HTR-8/SVneo (cell line): Measurements from ENCODE around the gene MAP3K2.

Experiments used
- DNase-seq: peaks from one replicate; pipeline ENCODE4 v3.0.0; 2011; ENCODE audit warnings: low spot score, mixed read lengths; ENCODE audit not compliant: insufficient read length
- FAIRE-seq: peaks from 2 replicates; lab custom pipeline; 2011; peaks lifted over from hg19 to GRCh38; lab: Jason Lieb, UNC

The MAP3K2 gene

DNA sequence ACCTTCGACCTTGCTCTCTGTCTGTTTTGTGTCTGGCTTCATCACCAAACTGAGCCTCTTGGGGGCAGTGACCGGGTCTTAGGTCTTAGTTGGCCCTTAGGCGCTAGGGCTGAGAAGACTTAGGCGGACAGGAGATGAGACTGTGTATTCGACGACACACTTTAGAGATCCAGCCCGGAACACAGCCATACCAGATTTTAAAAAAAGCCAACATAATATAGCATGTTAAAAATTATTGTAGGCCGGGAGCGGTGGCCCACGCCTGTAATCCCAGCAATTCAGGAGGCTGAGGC lies 21.0 kb upstream of the MAP3K2 start:
- no peak for FAIRE-seq

DNA sequence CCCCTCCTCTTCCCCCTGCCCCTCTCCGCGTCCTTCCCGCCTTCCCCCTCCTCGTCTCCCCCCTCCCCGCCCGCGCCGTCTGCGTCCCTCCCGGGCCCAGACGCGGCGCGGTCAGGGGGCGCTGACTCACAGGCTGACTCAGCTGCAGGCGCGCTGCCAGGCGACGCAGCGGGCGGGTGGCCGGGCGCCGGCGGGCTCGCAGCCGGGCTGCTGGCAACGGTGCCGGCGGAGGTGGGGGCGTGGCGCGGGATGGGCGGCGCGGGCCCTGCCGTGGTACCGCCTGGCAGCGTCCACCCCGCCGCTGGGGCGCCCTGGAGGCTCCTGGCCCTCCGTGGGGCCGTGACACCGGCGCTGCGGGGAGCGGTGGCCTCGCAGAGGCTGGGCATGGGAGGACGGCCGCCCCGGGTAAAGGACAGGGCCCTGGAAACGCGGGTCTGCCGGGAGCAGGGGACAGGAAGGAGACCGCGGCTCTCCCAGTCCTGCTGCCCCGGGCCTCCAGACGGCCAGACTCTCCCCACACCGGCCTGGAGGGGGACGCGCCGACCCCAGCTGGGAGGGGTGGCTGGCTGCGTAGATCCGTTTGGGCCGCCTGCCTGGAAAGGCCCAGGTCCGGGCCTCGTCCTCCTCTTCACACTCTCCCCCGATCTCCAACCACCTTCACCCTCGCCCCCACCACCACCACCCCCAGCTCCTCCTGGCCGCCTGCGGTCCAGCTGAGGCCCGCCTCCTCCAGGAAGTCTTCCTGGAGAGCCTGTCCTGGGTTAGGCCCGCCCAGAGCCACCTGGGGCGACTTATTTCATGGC lies 20.4 kb upstream of the MAP3K2 start:
- peak; percentile 90 for DNase-seq
- FAIRE-seq = peak; percentile 98

More for the DNA sequence above, 21.0 kb upstream of the MAP3K2 start:
- DNase-seq = no peak

DNA sequence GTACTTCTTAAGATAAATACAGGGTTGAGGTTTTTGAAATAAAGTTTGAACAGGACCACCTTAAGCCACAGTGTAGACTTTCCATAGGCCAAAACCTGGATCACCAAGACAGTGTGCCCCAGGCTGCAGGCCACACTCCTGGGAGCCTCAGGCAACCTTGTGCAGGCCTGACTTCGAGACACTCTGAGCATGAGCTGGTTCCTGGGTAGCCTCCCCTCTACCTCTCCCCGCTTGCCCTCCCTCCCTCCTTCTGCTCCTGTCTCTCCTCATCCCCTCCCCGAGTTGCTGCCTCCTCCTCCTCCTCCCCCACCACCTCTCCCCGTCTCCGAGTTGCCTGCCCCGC lies 19.9 kb upstream of the MAP3K2 start:
- DNase-seq (no peak), FAIRE-seq (no peak)

DNA sequence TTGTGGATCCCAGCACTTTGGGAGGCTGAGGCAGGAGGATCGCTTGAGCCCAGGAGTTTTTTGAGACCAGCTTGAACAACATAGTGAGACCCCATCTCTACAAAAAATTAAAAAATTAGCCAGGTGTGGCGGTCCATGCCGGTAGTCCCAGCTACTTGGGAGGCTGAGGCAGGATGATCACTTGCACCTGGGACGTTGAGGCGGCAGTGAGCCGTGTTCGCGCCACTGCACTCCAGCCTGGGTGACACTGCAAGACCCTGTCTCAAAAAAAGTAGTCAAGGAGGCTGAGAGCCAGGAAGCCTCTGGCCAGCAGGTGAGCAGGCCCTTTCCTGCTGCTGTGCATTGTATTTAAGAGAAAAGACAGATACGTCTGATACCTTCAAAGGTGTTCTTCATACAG lies 19.3 kb upstream of the MAP3K2 start:
- FAIRE-seq = no peak
- DNase-seq = no peak

DNA sequence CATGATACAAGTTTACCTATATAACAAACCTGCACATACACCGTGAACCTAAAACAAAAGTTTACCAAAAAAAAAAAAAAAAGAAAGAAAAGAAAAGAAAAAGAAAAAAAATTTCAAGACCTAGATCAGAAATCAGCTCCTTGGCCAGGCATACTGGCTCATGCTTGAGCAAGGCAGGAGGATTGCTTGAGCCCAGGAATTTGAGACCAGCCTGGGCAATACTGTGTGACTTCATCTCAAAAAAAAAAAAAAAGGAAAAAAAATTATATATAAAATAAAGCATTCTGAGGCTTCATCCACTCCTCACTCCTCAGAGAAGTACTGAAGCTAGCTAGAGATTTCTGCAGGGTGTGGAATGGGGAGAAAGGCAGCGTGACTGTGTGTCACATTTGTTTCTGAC lies 18.7 kb upstream of the MAP3K2 start:
- no peak for FAIRE-seq
- DNase-seq = no peak

DNA sequence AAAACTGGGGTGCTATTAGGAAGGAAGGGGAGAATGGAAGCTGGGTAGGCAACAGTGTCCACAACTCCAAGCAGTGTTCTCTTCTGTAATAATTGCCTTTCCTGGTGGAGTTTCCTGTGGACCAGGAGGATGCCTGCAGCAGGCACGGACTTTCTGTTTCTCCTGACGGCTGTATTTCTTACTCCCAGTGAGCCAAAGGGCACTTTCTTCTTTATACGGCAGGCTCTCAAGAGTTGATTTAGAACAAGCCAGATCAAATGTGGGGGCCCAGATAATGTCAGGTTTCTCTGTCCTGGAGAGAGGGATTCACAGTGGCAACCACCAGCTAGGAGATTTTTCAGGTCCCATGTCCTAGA lies 17.5 kb upstream of the MAP3K2 start:
- FAIRE-seq (no peak), DNase-seq (no peak)

DNA sequence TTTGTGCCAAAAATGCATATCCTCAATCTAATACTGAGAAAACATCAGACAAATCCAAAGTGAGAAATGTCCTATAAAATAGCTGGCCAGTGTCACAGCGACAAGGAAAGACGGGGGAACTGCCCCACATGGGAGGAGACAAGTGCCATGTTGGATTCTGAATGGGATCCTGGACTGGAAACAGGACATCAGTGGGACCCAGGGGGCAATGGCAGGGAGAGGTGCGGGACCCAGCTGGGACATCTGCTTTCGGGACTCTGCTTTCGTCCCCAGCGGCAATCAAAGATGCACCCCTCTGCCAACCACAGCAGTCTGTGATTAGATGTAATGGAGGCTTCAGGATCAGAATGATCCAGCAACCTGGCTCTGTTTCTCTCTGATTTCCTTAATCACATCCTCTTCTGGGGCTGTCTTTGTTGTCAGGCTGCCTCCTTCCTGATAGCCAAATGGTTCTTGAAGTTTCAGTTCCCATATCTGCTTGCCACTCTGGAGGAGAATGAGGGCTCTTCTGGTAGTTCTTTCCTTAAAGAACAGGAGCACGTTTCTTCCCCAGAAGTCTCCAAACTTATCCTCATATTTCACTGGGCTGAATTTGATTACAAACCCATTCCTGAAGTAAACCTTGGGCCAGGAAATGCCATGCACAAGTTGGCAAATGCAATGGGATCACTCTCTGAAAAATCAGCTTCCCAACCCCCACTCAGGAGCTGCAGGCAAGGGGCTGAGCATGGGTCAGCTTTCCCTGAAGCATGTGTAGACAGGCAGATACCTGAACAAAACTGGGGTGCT lies 16.9 kb upstream of the MAP3K2 start:
- DNase-seq = no peak
- FAIRE-seq = no peak

DNA sequence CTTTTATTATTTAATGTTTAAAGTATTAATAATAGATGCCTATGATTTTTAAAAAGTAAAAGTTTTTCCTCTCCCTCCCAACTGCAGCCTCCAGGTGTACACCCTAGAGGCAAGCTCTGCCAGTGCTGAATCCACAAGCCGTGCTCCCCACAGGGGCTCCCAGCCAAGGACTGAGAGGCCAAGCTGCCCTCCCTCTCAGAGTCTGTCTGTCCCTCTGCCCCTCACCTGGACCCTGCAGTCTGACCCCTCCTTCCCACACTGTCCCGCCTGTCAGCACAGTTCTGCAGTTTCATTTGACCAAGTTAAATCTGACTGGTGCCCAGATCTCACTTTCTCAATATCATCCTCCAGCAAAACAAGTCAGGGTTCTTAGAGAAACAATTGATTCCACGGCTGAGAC lies 15.7 kb upstream of the MAP3K2 start:
- no peak for DNase-seq
- no peak for FAIRE-seq

DNA sequence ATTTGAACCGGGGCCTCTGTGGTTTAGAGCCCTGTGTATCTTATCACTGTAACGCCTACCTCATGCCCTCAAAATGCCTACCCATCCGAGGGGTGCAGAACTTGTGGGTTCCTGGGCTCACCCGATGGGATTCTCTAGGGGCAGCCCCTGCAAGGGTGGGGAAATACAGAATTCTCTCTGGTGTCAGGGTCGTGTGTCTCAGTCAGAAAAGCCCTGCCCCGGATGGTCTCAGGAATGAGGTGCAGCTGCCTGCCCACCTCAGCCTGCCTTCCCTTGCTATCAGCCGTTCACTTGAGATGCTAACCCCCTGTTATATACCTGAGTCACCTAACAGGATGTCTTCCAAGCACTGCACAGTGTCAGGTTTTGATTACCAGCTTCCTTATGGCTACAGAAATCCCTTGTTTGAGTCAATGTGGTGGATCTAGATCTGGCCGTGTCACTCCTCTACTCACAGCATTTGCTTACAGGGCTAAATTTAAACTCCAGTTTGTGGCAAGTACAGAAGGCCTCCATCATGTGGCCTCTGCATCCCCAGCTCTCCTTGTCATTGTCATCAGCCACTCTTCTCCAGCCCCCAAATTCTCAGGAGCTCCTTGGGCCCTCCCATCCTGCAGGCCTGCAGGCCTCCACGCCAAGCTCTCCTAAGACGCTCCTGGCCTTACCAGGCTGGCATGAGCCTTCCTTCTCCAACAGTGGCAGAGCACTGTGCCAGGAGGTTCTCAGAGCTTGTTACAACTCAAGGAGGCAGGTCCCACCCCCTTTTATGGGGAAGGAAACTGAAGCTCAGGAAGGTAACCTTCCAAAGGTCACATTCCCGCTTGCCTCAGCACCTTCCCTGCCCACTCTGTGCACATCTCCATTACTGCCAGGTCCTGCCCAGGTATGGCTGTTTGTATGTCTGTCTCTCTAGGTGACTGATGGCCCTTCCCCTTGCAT lies 14.3 kb upstream of the MAP3K2 start:
- DNase-seq (no peak), FAIRE-seq (no peak)

DNA sequence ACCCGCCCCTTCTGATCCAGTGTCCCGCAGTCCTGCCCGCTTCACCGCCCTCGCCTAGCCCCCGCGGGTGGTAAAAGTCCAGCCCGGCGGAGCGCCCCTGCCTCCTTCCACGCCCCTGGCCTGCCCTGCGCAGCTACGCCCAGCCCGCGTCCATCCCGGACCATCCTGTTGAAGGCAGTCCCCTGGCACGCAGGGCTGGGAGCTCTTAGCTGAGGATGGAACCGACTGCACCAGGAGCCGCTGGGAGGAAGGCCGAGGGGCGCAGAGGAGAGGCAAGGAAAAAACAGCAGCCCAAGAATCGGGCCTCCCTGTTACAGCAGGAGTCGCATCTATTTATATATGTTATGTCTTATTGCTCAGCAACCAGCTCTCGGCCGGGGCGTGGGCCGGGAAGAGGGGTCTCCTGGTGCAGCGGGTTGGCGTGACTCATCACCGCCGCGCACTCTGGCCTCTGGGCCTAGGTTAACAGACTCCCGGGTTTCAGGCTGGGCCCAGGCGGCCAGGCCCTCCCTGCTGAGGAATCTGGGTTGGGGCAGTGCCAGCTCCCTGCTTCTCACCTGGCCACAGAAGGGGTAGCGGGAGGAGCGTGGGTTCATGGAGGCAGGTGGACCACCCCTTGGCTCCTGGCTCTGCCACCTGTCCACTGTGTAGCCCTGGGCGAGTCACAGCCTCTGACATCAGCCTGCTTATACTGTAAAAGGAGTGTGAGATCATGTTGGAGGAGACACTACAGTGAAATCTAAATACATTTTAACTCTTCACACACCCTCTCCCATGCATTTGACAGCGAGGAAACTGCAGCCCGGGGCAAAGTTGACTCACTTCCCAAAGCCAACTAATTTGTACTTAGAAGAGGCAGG lies 13.4 kb upstream of the MAP3K2 start:
- DNase-seq = no peak
- FAIRE-seq = no peak

DNA sequence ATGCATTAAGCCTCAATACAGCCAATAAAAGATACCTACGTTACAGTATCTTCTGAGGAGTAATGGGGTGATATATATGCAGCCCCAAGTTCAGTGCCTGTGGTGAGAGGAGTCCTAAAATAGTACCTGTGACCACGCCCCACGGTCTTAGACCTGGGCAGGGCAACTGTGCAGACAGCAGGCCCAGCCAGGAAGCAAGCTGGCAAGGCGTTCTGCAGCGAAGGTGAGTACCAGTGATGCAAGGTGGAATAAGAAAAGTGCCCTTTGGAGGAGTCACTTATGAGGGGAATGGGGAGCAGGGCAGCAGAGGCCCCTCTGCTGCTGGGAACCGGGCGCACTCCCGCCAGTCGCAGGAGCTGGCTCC lies 12.7 kb upstream of the MAP3K2 start:
- DNase-seq (no peak), FAIRE-seq (no peak)

DNA sequence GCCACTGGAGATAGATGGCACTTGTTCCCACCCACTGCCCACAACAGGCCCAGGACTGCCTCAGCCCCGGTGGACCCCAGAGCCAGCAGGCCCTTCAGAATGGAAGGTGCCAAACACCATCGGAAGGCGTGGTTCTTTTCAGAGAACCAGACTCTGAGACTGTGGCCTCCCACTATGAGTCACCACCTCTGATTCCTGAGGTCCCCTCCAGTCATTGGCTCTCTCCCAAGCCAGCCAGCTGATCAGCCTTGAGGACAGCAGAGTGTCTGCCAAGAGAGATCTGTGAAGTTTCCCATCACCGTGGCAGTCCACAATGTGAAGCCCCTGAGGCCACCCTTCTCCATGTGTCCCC lies 10.4 kb upstream of the MAP3K2 start:
- FAIRE-seq = no peak
- peak; percentile 91 for DNase-seq

DNA sequence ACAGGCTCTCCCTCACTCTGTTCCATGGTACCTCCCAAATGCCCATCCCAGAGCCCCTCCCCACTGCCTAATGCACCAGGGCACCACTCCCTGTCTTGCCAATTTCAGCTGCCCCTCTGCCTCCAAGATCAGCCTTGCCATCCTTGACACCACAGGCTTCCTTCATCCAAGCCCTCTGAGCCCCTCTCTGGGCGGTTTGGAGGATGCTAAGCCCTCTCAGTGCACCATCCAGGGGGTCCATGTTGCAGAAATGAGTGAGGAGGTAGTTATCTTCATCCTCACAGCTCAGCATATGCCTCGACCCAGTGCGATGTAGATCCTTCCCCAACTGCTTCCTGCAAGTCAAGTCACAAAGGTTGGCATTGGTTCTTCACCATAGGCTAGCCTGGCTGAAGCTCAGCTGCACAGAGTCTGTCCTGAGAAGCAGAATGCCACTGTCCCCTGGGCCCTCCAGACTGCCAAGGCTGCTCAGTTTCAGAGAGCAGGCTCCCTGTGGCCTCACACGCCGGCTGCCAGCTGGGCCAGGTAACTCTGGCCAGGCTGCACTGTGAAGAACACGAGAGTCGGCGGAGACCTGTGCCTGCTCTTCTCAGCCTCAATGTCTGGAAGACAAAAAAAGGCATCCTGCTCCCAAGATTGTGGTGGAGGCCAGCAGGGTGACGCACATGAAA lies 9.9 kb upstream of the MAP3K2 start:
- DNase-seq = no peak
- no peak for FAIRE-seq

DNA sequence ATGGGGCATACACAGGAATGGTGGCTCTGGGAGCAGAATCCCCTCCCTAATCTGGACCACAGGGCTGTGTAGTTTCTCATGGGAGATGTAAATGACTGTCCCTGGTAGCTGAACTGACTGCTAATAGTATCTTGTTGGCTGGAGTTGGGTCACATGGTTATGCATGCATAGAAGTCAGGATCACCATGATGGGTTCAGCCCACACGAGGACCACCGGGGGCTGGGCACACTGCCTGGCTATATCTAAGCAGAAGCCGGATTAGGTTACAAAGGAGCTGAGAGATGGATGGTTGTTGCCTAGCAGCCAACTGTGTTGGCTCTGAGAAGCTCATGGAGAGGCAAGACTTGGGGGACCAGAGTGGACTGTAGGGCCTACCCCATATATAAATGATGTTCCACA lies 6.7 kb upstream of the MAP3K2 start:
- DNase-seq = no peak
- no peak for FAIRE-seq

DNA sequence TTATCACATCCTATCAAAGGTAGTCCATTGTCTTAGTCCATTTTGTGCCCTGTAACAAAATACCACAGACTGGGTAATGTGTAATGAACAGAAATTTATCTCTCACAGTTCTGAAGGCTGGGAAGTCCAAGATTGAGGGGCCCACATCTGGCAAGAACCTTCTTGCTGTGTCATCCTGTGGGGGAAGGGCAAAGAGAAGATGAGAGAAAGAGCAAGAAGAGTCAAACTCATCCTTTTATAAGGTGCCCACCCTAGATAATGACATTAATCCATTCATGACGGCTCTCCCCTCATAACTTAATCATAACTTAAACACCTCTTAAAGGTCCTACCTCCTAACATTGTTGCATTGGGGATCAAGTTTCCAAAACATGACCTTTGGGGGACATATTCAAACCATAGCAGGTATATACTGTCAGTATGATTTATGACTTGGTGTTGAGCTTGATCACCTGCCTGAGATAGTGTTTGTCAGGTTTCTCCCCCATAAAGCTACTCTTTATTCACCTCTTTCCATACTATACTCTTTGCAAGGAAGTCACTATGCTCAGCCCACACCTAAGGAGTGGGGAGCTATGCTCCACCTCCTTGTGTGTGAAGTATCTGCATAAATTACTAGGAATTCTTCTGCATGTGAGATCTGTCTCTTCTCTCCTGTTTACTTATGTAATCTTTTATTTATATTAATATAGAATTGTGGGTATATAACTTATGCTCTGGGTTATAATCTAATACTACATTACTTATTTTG lies 5.2 kb upstream of the MAP3K2 start:
- DNase-seq (no peak), FAIRE-seq (no peak)

DNA sequence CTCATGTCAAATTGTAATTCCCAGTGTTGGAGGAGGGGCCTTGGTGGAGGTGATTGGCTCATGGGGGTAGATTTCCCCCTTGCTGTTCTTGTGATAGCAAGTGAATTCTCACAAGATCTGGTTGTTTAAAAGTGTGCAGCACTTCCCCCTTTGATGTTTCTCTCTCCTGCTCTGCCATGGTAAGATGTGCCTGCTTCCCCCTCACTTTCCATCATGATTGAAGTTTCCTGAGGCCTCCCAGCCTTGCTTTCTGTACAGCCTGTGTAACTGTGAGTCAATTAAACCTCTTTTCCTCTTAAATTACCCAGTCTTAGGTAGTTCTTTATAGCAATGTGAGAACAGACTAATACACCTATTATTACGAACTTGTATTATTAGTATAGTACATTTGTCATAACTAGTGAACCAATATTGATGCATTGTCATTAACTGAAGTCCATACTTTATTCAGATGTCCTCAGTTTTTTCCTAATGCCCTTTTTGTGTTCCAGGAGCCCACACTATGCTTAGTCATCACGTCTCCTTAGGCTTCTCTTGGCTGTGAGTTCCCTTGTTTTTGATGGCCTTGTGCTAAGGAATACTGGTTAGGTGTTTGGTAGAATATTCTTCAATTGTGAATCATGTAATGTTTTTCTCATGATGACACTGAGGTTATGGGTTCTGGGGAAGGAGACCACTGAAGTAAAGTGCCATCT lies 4.5 kb upstream of the MAP3K2 start:
- DNase-seq (no peak), FAIRE-seq (no peak)

DNA sequence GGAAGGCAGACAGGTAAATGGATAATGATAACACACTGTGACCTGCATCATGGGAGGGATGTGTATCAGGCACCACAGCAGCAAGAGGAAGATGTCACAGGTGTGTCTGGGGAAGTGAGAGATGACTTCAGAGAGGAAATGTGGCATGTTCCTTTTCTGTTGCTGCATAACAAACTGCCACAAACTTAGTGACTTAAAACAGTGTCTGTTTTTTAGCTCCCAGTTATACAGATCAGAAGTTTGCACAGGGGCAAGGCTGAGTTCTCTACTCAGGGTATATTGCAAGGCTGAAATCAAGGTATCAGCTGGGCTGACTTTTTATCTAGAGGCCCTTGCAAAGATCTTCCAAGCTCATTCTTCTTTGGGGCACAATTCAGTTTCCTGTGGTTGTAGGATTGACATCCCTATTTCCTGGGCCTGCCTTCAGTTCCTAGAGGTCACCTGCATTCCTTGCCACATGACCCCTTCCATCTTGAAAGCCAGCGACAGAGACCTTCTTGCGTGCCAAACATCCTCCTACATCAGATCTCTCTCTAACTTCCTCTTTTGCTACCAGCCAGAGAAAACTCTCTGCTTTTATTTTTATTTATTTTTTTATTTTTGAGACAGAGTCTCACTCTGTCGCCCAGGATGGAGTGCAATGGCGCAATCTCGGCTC lies 2.1 kb upstream of the MAP3K2 start:
- no peak for FAIRE-seq
- DNase-seq = no peak
